ENCODE data around the gene CRACDL.
"Not testable (repeated sequence)": the region's sequence is repeated elsewhere in the genome, so short reads cannot be mapped to it uniquely, and the experiment has no call there.

The CRACDL gene

DNA sequence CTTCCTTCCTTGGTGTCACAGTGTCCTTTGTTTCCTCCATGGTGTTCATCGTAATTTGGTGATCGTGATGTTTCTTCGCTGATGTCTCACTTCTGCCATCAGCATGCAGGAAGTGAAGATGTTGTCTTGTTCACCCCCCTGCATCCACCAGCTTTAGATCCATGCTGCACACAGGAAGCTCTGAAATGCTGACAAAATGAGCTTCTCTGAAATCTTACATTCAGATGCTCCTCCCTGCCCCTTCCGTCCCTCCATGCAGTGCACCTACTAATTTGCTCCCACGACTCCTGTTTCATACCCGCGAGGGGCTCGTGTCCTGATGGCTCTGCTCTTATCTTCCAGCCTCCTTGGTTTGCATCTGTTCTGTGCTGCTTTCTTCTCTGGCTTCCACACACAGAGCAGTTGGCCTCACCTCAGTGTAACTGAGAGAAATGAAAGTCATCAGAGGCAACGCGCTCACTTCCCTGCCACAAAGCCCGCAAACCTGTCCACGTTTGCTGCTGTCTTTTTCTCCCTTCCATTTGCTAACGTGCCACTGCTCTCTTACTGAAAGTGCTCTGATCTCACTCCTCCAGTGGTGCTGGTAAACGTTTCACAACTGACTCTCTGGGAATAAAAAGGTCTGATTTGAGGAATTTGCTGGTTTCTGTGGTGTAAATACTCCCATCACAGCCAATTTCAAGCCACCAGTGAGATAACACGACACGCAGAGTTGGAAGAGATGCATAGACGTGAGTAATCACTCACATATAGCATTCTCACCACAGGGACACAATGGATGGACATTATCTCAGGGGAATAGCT lies 164.1 kb downstream of the CRACDL start:
- DNase-seq: no peak

DNA sequence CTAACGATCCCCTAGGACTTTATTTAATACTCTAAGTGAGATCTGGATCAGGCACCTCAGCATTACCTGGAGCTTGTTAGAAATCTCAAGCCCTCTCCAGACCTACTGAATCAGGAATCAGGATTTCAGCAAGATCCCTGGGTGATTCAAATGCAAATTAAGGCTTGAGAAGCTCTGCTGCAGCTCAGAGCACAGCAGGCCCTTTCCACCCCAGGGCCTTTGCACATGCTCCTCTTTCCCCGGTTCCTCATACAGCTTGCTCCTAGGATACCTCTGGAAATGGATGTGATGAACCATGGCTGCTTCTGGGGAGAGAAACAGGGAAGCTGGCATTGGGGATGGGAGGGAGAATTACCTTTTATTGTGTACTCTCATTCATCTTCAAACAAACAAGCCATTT lies 164.8 kb downstream of the CRACDL start:
- DNase-seq: no peak

DNA sequence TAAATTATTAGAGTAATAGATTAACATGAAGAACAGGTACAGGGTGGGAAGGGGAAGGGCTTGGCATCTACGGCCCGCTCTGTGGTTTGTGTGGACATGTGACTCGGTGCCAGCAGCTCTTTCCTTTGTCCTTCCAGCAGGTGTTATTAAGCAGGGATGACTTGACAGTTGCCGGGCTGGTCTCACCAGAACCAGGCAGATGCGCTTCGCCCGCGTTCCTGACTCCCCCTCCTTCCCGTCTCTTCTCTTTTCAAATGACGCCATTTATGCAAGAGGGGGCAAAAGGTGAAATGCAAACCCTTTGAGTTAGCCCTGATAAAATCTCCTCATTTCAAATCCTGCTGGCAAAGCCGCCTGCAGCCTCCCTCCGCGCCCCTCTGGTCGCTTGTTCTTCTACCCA lies 166.2 kb downstream of the CRACDL start:
- no peak for DNase-seq

DNA sequence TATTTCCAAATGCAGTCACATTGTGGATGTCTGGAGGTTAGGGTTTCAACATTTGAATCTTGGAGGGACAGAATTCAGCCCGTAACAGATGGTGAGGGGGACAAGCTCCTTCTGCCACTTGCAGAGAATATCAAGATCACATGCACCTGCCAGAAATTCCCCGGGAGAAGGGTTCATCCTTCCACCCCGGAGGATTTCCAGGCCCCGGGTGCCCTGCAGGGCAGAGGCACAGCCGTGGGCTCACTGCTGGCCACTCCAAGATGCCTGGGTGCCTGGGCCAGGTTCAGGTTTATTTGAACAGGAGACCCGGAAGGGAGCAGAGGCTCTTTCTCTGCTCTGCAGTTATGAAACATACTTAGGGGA lies 166.9 kb downstream of the CRACDL start:
- peak; percentile 36 for DNase-seq

DNA sequence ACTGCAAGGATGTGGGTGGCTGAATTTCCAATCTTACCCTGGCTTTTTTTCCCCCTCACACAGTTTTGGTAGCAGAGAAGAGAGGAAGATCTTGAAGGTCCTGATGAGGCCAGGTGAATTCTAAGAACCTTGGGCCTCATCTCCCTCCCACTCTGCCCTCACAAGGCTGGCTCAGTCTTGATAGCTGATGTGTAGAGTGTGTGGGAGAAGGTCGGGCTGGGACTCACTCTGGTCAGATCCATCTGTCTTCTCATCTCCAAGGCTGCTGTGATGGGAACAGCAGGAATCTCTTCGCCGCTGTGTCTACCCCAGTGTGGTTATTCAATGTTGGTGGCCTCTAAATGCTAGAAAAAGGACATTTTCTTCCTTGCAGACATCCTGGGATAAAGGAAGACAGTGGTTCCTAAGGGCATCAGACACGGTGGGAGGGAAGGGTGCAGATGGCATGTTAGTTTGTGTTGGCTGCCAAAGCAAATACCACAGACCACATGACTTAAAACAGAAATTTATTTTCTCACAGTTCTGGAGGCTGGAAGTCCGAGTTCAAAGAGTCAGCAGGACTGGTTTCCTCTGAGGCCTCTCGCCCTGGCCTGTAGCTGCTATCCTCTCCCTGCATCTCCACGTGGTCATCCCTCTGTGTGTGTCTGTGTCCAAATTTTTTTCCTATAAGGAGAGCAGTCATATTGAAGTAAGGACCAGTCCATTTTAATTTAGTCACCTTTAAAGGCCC lies 167.5 kb downstream of the CRACDL start:
- peak; percentile 36 for DNase-seq

DNA sequence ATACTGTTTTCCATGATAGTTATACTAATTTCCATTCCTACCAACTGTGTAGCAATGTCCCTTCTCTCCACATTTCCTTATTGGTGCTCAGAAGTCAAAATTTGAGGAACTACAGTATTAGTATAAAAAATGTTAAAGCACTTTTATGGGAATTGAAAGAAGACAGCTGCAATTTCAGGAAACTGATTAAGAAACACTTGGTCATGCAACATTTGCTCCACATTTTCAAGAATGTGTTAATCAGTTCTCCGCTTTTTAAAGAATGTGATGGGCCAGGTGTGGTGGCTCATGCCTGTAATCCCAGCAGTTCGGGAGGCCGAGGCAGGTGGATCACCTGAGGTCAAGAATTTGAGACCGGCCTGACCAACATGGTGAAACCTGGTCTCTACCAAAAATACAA lies 171.5 kb downstream of the CRACDL start:
- DNase-seq: no peak

DNA sequence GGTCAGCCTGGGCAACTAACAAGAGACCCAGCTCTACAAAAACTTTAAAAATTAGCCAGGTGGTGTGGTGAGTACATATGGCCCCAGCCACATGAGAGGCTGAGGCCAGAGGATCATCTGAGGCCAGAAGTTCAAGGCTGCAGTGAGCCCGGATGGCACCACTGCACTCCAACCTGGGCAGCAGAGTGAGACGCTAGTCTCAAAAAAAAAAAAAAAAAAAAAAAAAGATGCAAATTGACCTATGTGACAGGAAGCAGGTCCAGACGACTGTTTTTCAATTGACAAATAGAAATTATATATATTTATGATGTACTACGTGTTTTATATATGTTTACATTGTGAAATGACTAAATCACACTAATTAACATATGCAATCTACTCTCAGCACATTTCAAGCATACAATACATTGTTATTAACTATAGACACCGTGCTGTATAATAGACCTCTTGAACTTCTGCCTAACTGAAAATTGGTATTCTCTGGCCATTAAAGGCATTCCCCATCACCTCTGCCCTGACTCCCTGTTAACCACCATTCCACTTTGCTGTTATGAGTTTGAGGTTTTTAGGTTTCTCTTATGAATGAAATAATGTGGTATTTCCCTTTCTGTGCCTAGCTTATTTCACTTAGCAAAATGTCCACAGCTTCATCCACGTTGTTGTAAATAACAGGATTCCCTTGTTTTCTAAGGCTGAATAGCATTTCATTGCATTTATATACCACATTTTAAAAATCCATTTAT lies 172.6 kb downstream of the CRACDL start:
- no peak for DNase-seq

DNA sequence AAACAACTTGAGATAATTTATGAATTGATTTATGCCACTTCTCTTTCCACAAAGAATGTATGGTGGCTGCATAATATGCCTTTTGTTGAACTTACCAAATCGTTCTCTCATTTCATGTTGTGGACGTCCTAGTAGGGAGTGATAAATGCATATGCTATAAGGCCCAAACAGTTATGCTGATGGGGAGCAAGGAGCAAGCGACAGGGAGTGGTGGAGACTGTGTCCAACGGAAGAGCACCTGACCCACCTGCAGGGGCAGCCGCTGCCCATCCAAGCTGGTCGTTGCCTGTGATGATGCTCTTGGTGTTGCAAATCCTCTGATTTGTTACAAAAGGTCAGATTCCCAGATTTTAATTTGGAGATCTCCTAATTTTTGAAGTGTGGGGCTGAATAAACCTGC lies 174.1 kb downstream of the CRACDL start:
- no peak for DNase-seq

DNA sequence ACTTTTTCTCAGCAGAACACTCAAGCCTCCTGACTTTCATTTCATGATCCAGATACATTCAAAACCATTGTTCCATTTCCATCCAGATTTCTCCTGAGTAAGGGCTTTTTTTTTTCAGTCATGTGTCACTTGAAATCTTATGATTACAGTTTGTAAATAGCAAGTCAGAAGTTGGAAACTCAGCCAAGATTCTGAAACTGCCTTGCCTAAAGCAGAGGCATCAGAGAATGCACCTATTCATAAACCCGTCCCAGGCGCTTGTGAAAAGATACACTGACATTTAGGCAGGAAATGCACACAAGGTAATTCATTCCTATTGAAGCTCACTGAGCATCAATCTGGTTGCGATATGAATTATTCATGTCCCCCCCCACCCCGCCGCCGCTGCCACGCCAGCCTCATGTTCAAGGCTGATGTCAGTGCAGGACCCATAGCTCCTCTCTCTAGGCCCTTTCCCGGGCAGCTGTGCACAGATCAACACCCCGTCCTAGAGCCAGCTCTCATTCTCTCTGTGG lies 174.7 kb downstream of the CRACDL start:
- peak; percentile 30 for DNase-seq

DNA sequence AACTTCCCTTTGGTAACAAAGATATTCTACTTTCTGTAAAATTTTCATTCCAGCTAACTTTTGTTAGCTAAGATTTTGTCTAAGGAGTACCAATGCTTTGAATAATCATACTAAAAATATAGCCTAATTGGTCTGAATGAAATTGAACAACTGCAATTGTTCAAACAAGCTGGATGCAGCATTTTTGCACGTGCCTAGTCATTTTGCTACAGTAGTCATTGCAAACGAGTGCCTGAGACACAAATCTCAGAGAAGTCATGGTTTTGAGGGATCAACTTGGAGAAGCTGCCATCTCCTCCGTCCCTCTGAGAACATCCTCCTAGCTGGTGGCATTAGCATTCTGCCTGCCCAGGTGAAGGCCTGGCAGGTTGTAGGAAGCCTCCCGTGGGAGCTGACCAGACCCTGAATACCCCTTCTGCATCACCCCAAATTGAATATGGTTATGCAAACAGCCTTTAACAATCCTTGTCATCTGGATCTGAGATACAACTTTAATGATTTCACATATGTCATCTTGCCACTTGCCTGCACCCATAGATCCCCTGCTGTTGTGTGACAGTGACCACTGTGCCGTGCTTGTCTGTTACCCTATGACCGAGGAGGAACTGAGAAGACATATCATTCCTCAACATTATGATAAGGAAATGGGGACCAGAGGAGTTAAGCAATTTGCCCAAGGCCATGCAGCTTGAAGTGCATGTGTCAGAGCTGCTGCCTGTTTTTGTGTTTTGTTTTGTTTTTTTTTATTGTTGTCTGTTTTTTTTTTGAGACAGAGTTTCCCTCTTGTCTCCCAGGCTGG lies 176.0 kb downstream of the CRACDL start:
- no peak for DNase-seq

DNA sequence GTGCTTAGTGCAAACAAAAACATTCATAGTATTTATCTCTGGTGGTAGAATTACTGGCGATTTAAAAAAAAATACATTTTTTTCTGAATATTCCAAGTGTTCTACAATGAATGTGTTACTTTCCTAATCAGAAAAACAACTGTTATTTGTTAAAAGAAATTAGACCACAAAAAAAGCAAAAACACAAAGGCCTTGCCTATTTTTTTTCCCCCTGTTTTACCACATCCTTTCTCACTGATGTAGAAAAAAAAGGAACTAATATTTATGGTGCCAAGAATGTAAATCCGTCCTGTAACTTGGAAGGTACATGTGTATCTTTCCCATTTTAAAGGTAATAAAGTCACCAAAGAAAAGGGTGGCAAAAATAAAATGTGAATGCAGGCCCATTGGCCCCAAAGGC lies 176.7 kb downstream of the CRACDL start:
- DNase-seq: no peak

DNA sequence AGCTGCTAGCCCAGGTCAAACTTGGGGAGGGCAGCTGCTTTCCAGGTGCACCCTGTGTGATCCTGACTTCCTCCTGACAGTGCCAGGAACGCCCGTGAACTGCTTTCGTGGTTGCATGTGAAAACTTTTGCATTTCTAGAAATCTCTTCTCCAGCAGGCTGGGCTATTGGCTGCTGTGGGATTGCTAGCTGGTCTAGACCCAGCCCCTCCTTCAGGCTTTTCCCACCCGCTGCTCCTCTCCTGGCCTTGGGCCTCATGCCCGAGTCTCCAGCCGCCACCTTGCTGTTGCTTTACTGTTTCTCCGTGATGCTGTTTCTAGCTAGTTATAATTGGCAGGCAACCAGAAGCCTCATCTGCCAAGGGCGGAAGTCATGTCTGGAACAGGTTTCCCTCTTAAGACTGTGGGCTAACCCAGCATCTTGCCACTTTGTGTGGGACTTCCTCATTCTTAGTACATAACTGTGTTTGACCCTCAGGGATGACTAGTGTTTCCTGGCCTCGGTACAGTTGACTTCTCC lies 178.1 kb downstream of the CRACDL start:
- DNase-seq: peak; percentile 84

DNA sequence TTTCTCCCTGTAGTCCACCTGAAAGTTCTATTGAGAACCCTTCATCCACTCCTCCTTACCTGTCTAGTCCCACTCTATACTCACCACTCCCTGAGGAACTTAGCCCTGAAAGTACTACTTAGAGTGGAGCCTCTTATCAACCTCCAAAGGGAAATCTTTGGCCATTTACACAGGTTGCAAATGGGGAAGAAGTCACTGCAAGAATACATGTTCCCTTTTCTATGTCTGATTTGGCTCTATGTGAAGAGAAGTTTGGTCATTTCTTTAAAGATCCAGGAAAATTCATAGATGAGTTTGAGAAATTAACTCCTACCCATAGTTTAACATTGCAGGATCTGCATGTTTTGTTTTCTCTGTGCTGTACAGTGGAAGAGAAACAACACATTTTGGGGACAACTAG lies 182.2 kb downstream of the CRACDL start:
- no peak for DNase-seq

DNA sequence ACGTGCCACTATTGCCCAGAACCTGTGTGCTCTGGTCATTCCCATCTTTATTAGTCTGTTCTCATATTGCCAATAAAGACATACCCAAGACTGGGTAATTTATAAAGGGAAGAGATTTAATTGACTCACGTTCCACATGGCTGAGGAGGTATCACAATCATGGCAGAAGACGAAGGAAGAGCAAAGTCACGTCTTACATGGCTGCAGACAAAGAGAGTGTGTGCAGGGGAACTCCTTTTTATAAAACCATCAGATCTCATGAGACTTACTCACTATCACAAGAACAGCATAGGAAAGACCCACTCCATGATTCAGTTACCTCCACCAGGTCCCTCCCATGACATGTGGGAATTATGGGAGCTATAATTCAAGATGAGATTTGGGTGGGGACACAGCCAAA lies 183.3 kb downstream of the CRACDL start:
- DNase-seq: not testable (repeated sequence)

DNA sequence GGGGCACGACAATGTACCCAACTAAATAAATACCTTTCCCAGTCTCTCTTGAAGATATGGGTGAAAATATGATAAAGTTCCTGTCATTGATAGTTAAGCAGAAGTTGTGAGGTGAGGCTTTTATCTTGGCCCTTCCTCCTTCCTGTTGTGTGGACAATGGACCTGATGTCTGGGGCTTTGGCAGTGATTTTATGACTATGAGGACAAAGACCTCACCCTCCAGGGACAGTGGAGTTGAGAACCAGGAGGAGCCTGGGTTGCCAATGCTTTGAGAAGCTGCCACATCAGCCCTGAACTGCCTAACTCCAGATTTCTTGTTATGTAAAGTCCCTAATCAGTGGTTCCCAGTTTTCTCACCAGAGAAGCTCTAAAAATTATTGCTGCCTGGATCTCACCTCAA lies 184.3 kb downstream of the CRACDL start:
- no peak for DNase-seq

DNA sequence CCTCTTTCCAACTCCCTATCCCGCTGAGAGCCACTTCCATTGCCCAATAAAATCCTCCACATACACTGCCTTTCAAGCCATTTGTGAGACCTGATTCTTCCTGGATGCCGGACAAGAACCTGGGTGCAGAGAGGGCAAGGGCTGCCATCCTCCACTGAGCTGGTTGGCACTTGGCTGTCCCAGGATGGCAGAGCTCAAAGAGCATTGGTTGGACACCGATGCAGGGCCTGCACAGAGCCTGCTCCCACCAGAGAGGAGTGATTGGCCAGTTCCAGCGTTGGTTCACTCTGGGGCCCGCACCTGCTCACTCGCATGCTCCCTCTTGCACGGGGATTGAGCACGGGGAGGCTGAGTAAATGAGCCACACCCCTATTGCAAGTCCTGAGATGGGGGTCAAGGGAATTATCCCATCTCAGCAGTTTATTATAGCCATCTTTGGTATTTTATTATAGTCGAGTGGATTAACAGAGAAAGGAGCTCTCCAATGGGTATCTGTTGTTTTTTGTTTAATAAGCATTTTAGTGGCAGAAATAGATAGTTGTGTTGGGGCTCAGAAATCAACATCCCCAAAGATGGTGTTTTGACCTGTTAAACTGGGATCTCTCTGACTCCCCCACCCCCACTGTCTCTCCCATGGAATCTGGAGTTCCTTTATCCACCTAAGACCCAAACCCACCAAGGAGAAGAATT lies 185.3 kb downstream of the CRACDL start:
- DNase-seq: no peak

DNA sequence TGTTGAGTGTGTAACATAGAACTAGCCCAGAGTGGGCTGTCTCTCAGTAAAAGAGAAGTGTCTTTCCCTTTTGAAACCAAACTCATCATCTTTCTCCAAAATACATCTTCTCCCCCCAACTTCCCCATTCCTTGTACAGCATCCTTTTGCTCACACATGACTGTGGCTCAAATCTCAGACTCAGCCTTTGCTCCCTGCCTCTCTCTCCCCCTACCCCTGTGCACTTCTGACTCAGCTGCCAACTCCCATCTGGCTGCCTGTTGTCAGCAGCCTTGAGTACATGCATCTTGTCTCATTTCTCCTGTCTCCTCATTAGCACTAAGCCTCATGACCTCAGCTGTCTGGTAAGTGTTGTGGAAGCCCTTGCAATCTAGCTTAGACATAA lies 187.0 kb downstream of the CRACDL start:
- DNase-seq: peak; percentile 53

DNA sequence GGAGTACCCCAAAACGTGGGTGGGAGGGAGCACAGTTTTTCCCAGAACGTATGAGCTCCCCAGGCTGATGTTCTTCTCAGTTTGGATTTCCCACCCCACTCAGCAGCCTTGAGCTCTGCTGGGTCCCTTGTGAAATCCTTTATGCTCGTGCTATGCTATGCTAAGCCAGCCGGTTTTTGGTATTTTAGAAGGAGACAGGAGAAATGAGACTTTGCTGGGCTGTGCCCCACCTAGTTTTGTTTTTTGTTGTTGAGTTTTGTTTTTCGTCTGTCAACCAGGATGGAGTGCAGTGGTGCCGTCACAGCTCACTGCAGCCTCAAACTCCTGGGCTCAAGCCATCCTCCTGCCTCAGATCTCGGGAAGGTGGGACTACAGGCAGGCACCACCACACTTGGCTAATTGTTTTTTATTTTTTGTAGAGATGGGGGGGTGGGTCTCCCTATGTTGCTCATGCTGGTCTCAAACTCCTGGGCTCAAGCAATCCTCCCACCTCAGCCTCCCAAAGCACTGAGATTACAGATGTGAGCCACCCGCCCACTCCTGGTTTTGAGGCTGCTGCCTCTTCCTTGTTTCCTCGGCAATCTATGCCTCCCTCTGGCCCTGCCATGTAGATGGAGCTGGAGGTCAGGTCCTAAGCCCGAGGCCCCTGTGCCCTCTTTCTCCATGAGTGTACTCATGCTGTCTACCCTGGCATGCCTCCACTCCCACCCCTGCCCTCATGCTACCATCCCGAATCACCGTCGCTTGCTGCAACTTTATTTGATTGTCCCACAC lies 187.5 kb downstream of the CRACDL start:
- DNase-seq: no peak

DNA sequence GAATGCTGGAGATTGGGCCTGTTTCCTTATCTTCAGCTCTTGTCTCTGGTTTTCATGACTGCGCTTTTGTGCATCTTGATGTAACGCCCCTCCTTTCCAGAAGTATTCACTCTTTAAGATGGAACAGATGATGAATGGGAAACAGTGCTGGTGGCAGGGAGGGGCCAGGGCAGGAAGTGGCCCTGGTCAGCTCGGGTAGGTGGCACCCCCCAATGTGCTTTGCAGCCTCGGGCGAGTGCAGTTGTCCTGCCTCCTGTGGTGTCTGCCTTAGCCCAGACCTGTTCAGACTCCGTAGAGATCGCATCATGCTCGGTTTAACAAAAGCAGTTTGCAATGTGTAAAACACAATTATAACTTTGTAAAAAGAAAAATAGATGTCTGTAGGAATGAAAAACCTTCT lies 188.1 kb downstream of the CRACDL start:
- DNase-seq: no peak

DNA sequence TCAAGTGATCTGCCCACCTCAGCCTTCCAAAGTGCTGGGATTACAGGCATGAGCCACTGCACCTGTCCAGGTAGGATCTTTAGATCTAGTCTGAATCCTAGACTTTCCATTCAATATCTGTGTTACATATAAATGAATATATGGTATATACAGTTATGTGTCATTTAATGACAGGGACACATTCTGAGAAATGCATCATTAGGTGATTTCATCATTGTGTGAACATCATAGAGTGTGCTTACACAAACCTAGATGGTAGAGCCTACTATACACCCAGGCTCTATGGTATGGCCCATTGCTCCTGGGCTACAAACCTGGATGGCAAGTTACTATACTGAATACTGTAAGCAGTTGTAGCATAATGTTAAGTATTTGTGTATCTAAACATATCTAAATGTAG lies 189.6 kb downstream of the CRACDL start:
- DNase-seq: no peak

DNA sequence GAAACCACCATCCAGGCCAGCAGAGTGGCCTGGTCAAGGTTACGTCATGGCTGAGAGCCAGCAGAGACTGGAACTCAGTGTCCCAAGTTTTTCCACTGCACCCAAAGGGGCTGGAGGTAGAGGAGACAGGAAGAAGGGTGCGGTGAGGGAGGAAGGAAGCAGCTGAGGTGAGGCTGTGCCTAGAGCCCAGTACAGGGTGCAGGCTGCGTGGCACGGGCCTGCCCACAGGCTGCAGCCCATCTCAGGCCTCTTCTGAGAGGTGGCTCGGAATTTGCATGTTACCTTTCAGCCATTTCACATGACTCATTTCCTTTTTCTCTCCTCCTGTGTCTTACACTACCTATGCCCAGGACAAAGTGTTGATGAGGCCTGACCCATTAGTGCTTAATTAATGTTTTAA lies 191.4 kb downstream of the CRACDL start:
- DNase-seq: no peak
